ENCODE data around the gene PPP1R12A.

PPP1R12A gene

DNA sequence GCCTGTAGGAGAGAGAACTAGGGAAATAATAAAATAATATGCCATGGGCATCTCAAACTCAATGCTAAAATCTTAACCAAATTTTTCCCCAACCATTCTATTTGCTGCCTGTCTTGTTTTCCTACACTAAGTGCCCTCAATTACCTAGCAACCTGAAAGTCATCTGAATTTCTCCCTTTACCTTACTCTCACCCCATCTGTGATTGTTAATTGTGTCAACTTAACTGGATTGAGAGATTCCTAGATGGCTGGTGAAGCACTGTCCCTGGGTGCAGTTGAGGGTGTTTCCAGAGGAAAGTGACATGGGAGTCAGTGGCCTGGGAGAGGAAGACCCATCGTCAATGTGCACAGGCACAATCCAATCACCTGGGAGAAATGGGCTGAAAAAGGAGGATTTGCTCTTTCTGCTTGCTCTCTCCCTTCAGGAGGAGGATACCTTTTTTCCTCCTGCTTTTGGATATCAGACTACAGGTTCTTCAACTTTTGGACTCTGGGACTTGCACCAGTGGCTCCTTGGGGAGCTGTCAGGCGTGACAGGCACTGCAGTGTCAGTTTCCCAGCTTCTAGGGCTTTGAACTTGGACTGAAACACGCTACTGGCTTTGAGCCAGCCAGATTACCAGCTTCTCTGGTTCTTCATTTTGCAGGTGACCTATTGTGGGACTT, 100.1 kb downstream of the PPP1R12A start:
- no peaks in the 10 kb centered on the region for H3K4me1 ChIP-seq (ENCODE audit: control insufficient read depth, insufficient read depth, low read length)
- CTCF ChIA-PET, result no interaction called here
- no peak overlapping the region for H3K4me3 ChIP-seq (ENCODE audit: low read depth, low read length)
- H3K27ac ChIP-seq (ENCODE audit: extremely low read depth, low read depth, low read length), result no peak overlapping the region
- no peaks in the 10 kb centered on the region for H3K9me3 ChIP-seq (ENCODE audit: control insufficient read depth, insufficient read depth, low read depth, low read length)
- POLR2A ChIA-PET, result no interaction called here
- TF ChIP-seq ZNF558 (tag by site-specific recombination; IDR thresholded peaks at IDR 0.05), result peak; percentile 51; the same call in 1 of the 2 replicates
- no peak for TF ChIP-seq ZNF19 (tag by site-specific recombination; IDR thresholded peaks at IDR 0.05; ENCODE audit: low read depth)
- TF ChIP-seq, protein P1, sequence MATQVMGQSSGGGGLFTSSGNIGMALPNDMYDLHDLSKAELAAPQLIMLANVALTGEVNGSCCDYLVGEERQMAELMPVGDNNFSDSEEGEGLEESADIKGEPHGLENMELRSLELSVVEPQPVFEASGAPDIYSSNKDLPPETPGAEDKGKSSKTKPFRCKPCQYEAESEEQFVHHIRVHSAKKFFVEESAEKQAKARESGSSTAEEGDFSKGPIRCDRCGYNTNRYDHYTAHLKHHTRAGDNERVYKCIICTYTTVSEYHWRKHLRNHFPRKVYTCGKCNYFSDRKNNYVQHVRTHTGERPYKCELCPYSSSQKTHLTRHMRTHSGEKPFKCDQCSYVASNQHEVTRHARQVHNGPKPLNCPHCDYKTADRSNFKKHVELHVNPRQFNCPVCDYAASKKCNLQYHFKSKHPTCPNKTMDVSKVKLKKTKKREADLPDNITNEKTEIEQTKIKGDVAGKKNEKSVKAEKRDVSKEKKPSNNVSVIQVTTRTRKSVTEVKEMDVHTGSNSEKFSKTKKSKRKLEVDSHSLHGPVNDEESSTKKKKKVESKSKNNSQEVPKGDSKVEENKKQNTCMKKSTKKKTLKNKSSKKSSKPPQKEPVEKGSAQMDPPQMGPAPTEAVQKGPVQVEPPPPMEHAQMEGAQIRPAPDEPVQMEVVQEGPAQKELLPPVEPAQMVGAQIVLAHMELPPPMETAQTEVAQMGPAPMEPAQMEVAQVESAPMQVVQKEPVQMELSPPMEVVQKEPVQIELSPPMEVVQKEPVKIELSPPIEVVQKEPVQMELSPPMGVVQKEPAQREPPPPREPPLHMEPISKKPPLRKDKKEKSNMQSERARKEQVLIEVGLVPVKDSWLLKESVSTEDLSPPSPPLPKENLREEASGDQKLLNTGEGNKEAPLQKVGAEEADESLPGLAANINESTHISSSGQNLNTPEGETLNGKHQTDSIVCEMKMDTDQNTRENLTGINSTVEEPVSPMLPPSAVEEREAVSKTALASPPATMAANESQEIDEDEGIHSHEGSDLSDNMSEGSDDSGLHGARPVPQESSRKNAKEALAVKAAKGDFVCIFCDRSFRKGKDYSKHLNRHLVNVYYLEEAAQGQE (tag by site-specific recombination; IDR thresholded peaks at IDR 0.05), result no peak
- H3K36me3 ChIP-seq (ENCODE audit: control insufficient read depth in 2 of 2, insufficient read depth in 1 of 2, low read length in 2 of 2), result peaks cover 7 to 18% of the 10 kb centered on the region in 2 experiments

DNA sequence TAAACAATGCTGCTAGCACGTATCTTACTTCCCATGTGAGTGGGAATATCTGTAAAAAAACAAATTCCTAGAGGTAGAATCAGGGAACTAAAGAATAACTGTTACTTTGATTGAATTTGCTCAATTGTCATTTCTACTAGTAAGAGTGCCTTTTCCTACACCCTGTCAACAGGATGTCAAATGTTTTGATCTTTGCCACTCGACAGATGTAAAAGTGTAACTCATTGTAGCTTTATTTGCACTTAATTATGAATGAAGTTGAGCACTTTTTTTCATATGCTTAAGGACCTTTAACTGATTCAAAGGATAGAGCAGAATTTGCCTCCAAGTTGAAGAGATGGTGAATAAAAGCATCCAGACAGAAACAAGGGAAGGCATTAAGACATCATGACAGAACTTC, 104.5 kb downstream of the PPP1R12A start:
- H3K9me3 ChIP-seq (ENCODE audit: control insufficient read depth, insufficient read depth, low read depth, low read length), result no peaks in the 10 kb centered on the region
- no peak overlapping the region for H3K27ac ChIP-seq (ENCODE audit: extremely low read depth, low read depth, low read length)
- ChIA-PET CTCF (no interaction called here), POLR2A (no interaction called here)
- no peak overlapping the region for H3K4me3 ChIP-seq (ENCODE audit: low read depth, low read length)
- no peak for TF ChIP-seq ZFP69B (tag by site-specific recombination; IDR thresholded peaks at IDR 0.05)
- no peak for TF ChIP-seq ZBTB21 (tag by site-specific recombination; IDR thresholded peaks at IDR 0.05)
- no peak for TF ChIP-seq ZNF529 (tag by site-specific recombination; IDR thresholded peaks at IDR 0.05; ENCODE audit: insufficient replicate concordance)
- no peak for TF ChIP-seq PRDM1 (tag by site-specific recombination; IDR thresholded peaks at IDR 0.05)
- TF ChIP-seq, protein P2, sequence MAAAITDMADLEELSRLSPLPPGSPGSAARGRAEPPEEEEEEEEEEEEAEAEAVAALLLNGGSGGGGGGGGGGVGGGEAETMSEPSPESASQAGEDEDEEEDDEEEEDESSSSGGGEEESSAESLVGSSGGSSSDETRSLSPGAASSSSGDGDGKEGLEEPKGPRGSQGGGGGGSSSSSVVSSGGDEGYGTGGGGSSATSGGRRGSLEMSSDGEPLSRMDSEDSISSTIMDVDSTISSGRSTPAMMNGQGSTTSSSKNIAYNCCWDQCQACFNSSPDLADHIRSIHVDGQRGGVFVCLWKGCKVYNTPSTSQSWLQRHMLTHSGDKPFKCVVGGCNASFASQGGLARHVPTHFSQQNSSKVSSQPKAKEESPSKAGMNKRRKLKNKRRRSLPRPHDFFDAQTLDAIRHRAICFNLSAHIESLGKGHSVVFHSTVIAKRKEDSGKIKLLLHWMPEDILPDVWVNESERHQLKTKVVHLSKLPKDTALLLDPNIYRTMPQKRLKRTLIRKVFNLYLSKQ (tag by site-specific recombination; IDR thresholded peaks at IDR 0.05; ENCODE audit: borderline replicate concordance), result no peak
- TF ChIP-seq, protein P3, sequence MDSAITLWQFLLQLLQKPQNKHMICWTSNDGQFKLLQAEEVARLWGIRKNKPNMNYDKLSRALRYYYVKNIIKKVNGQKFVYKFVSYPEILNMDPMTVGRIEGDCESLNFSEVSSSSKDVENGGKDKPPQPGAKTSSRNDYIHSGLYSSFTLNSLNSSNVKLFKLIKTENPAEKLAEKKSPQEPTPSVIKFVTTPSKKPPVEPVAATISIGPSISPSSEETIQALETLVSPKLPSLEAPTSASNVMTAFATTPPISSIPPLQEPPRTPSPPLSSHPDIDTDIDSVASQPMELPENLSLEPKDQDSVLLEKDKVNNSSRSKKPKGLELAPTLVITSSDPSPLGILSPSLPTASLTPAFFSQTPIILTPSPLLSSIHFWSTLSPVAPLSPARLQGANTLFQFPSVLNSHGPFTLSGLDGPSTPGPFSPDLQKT (IDR thresholded peaks at IDR 0.05; ENCODE audit: borderline replicate concordance, low read depth, low read length), result no peak
- TF ChIP-seq ZNF585B (tag by site-specific recombination; IDR thresholded peaks at IDR 0.05), result no peak
- no peak for TF ChIP-seq ZNF157 (tag by site-specific recombination; IDR thresholded peaks at IDR 0.05)
- TF ChIP-seq, protein P4, sequence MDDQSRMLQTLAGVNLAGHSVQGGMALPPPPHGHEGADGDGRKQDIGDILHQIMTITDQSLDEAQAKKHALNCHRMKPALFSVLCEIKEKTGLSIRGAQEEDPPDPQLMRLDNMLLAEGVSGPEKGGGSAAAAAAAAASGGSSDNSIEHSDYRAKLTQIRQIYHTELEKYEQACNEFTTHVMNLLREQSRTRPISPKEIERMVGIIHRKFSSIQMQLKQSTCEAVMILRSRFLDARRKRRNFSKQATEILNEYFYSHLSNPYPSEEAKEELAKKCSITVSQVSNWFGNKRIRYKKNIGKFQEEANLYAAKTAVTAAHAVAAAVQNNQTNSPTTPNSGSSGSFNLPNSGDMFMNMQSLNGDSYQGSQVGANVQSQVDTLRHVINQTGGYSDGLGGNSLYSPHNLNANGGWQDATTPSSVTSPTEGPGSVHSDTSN (CRISPR knock-in tag; IDR thresholded peaks at IDR 0.05), result no peak
- no peak for TF ChIP-seq ZNF169 (tag by site-specific recombination; IDR thresholded peaks at IDR 0.05)
- TF ChIP-seq ZFP37 (tag by site-specific recombination; IDR thresholded peaks at IDR 0.05), result no peak
- TF ChIP-seq IKZF3 (tag by site-specific recombination; IDR thresholded peaks at IDR 0.05), result no peak
- TF ChIP-seq, protein P1 (tag by site-specific recombination; IDR thresholded peaks at IDR 0.05), result no peak
- TF ChIP-seq ZNF658 (tag by site-specific recombination; IDR thresholded peaks at IDR 0.05), result no peak
- H3K36me3 ChIP-seq (ENCODE audit: control insufficient read depth in 2 of 2, insufficient read depth in 1 of 2, low read length in 2 of 2), result peaks cover 7 to 12% of the 10 kb centered on the region in 2 experiments
- peaks cover 3% of the 10 kb centered on the region; the same call in 1 of the 2 replicates for H3K4me1 ChIP-seq (ENCODE audit: control insufficient read depth, insufficient read depth, low read length)
